Stromal cell of bone marrow (primary cell): ENCODE measurements around the gene TLDC2.
"Not testable (repeated sequence)": the region's sequence is repeated elsewhere in the genome, so short reads cannot be mapped to it uniquely, and the experiment has no call there.

ENCODE experiments used
- DNase-seq: peaks from one replicate; pipeline ENCODE4 v3.0.0-alpha.2; 2012; ENCODE audit warnings: low read depth

Gene TLDC2

DNA sequence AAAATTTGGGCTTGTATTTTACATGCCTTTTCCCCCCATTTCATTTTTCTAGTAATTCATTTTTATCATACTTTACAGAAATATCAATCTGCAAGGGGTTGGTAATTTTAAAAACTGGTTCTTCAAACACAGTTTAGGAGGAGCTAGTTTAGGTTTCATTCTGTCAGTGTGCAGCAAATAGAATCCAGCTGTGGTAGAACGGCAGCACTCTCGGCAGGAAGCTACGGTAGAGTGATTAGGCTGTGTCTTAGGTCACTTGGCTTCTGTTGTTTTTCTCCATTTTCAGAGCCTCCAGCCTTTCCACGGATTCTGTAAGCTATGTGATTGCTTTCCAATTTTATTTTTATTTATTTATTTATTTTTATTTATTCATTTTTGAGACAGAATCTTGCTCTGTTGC lies 32.7 kb downstream of the TLDC2 start:
- no peak for DNase-seq

DNA sequence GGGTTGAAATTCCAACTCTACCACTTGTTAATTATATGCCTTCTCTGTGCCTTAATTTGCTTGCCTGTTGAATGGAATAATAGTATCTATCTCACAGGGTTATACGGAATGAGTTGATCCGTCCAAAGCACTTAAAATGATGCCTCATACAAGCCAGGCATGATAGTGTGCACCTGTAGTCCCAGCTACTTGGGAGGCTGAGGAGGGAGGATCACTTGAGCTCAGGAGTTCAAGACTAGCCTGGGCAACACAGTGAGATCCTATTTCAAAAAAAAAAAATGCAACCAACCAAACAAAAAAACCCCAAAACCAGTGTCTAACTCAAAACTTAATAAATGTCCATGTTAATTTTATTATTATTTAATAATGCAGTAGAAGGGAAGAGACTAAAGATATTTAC lies 40.3 kb downstream of the TLDC2 start:
- DNase-seq, result no peak

DNA sequence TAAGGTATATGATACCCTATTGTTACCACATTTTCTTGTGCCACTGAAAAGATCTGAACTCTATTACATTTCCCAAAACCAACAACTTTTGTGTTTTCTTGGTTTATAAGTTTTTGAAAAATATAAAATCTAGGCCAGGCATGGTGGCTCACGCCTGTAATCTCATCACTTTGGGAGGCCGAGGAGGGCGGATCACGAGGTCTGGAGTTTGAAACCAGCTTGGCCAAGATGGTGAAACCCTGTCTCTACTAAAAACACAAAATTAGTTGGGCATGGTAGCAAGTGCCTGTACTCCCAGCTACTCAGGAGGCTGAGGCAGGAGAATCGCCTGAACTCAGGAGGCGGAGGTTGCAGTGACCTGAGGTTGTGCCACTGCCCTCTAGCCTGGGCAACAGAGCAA lies 41.3 kb downstream of the TLDC2 start:
- no peak for DNase-seq

DNA sequence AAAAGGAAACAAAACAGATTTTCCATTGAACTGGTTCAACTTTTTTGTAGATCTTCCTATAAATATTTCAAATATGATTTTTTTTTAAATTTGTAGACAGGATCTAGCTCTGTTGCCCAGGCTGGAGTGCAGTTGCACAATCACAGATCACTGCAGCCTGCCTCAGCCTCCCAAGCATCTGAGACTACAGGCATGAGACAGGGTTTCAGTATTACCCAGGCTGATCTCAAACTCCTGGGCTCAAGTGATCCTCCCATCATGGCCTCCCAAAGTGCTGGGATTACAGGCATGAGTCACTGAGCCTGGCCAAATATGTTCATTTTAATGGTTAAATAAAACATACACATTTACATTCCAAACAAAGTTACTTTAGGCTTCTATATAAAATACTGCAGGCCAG lies 42.0 kb downstream of the TLDC2 start:
- DNase-seq, result no peak

DNA sequence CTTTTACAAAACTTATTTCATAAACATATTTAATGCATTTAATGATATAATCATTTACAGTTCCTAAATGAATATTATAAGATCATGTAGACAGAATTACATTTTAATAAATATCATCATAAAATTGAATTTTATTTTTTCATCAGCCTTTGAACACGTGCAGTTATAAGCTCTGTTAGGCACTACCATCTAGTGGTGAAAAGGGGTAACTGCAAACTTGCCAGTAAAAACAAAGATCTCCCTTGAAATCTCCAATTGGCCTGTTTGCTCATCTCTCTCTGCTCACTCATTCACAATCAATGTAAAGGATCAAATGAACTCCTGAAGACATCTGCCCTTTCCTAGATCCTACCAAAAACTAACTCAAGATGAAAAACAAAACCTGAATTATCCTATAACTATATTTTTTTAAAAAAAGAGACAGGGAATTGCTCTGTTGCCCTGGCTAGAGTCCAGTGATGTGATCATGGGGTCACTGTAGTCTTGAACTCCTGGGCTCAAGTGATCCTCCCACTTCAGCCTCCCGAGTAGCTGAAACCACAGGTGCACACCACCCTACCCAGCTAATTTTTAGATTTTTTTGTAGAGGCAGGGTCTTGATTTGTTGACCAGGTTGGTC lies 43.9 kb downstream of the TLDC2 start:
- DNase-seq, result peak; percentile 61

DNA sequence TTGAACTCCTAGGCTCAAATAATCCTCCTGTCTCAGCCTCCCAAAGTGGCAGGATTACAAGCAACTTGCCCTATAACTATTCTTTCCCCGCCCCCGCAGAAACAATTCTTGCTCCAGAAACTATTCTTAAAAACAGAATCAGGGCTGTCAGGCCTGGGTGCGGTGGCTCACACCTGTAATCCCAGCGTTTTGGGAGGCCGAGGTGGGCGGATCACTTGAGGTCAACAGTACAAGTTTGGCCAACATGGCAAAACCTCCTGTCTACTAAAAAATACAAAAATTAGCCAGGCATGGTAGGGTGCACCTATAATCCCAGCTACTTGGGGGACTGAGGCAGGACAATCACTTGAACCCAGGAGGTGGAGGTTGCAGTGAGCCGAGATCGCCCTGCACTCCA lies 44.4 kb downstream of the TLDC2 start:
- DNase-seq, result no peak

DNA sequence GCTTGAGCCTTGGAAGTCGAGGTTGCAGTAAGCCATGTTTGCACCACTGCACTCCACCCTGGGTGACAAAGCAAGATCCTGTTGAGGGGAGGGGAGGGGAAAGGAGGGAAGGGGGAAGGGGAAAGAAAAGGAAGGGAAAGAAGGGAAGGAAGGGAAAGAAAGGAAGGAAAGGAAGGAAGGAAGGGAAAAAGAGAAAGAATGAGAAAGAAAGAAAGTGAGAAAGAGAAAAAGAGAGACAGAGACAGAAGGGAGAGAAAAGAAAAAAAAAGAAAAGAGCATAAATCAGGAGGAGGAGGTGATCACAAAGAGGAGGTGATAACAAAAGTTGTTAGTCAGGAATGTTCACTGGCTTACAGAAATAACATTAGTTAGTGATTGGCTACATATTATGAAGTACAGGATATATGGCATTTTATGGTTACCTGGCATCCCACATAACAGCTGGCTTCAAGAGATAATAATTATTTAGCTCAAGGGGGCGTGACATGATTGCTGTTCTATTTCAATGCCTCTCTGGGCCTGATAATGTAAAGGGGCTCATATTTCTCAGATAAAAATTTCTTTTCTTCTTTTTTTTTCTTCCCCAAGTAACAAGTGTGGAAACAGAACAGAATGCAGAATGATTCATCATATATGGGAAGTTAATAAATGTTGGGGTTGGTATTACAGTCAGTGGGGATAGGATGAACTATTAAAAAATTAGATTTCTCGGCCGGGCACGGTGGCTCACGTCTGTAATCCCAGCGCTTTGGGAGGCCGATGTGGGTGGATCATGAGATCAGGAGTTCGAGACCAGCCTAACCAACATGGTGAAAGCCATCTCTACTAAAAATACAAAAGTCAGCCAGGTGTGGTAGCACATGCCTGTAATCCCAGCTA lies 48.5 kb downstream of the TLDC2 start:
- no peak for DNase-seq

DNA sequence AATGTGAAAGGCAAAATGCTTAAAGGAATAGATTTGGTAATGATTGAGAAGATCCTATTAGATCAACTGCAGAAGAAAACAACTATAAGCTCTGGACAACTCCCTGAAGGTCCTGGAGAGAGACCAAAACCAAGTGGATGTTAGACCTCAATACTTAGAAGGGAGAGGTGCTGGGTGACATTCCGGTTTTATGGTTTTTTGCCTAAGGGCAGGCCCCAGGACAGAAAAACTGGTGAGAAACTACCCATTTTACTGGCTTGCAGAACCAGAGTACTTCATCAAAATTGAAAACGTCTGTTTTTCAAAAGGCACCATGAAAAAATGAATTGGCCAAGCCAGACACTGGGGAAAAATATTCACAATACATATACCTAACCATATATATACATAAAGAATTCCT lies 49.3 kb downstream of the TLDC2 start:
- DNase-seq, result no peak

DNA sequence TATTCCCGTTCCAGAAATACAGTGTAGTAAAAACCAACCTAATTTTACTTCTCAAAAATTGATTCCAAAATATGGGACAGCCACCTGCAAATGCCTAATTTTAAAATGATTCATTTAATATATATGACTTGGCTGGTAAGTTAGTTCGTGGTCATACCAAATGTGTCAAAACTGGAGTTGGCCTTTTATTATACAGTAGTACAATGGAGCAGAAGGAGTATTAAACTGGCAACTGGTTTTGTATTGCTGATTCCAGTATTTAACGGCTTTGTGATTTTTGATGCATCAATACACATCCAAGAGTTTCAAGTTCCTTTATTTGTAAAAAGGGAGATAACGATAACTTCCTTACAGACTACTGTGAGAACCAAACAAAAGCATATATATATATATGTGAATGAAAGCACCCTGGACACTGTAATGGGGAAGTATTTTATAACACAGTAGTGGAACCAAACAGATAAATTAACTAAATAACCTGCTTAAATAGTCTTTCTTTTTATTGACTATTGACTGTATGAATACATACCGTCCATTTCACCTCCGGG lies 50.8 kb downstream of the TLDC2 start:
- no peak for DNase-seq

DNA sequence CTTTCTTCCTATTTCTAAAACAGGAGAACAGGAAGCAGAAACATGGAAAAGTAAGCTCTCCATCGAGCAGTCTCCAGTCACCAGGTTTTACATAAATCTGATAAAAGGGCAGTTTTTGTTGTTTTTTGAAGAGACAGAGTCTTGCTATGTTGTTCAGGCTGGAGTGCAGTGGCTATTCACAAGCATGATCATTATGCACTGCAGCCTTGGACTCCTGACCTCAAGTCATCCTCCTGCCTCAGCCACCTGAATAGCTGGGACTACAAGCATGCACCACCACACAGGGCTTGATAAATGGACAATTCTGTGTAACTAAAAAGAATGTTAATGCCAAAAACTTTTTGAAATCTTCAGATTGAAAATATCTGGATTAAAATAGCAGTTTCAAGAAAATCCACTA lies 51.8 kb downstream of the TLDC2 start:
- DNase-seq, result no peak

DNA sequence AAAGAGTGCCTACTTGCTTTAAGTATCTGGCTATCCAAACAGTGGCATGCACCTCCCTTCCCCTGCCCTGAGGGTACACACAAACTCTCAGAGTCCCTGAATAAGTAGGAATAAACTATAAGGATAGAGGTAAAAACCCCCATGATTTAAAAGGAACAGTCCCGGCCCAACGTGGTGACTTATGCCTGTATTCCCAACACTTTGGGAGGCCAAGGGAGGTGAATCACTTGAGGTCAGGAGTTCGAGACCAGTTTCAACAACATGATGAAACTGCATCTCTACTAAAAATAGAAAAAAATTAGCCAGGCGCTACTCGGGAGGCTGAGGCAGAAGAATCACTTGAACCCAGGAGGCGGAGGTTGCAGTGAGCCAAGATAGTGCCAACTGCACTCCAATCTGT lies 53.4 kb downstream of the TLDC2 start:
- DNase-seq, result peak; percentile 66

DNA sequence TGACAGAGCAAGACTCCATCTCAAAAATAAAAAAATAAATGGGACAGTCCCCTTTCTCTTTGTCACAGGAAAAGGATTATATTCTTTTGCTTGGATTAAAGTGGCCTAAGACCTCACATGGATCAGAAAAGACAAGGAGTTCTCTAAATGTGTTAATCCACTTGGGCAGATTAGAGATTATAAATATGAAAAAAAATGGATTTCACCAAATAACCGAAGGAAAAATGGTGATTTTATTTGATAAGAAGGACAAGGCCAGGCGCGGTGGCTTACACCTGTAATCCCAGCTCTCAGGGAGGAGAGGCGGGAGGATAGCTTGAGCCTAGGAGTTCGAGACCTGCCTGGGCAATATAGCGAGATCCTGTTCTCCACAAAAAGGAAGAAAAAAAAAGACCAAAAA lies 53.8 kb downstream of the TLDC2 start:
- DNase-seq, result no peak

DNA sequence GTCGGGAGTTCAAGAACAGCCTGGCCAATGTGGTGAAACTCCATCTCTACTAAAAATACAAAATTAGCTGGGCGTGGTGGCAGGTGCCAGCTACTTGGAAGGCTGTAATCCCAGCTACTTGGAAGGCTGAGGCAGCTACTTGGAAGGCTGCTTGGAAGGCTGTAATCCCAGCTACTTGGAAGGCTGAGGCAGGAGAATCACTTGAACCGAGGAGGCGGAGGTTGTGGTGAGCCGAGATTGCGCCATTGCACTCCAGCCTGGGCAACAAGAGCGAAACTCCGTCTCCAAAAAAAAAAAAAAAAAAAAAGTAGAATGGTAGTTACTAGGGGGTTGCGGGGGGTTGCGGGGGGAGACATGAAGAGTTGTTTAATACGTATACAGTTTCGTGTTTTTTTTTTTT lies 56.1 kb downstream of the TLDC2 start:
- DNase-seq, result not testable (repeated sequence)

DNA sequence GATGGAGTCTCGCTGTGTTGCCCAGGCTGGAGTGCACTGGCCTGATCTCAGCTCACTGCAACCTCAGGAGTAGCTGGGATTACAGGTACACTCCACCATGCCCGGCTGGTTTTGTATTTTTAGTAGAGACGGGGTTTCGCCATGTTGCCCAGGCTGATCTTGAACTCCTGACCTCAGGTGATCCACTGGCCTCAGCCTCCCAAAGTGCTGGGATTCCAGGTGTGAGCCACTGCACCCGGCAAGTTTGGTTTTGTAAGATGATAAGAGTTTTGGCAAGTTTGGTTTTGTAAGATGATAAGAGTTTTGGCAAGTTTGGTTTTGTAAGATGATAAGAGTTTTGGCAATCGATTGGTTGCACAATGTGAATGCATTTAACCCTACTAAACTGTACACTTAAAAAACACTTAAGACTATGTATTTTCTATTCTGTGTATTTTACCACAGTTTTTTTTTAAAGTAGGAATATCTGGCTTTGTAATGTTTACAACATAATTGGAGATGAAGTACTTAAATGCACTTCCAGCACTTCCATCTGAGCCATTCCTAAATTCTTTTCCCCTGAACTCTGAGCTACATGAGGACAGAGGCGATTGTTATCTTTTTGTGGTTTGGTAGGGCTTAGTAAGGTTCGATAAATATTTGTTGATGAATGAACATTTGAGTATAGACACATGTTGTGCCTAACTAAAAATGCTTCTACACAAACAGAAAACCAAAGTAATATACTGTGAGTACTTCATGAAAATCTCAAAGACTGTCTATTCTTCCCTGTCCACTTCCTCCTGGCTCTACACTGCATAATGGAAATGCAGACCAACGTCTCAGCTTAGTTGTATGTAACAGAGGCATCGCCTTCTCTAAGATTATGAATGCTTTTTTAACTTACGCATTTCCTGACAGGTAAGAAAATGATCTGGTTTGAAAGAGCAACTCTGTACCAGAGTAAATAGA lies 56.8 kb downstream of the TLDC2 start:
- no peak for DNase-seq

DNA sequence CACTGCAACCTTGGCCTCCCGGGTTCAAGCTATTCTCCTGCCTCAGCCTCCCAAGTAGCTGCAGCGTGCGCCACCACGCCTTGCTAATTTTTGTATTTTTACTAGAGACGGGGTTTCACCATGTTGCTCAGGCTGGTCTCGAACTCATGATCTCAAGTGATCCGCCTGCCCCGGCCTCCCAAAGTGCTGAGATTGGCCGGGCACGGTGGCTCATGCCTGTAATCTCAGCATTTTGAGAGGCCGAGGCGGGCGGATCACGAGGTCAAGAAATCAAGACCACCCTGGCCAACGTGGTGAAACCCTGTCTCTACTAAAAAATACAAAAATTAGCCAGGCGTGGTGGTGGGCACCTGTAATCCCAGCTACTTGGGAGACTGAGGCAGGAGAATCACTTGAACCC lies 57.6 kb downstream of the TLDC2 start:
- not testable (repeated sequence) for DNase-seq

DNA sequence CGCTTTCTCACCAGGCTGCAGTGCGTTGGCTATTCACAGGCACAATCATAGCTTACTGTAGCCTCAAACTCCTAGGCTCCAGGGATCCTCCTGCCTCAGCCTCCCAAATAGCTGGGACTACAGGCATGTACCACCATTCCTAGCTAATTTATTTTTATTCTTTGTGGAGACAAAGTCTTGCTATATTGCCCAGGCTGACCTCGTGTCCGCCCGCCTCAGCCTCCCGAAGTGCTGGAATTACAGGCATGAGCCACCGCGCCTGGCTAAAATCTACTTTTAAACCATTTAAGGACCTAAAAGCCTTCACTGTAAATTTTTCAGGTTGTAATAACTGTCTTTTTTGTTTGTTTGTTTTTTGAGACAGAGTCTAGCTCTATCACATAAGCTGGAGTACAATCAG lies 60.4 kb downstream of the TLDC2 start:
- no peak for DNase-seq

DNA sequence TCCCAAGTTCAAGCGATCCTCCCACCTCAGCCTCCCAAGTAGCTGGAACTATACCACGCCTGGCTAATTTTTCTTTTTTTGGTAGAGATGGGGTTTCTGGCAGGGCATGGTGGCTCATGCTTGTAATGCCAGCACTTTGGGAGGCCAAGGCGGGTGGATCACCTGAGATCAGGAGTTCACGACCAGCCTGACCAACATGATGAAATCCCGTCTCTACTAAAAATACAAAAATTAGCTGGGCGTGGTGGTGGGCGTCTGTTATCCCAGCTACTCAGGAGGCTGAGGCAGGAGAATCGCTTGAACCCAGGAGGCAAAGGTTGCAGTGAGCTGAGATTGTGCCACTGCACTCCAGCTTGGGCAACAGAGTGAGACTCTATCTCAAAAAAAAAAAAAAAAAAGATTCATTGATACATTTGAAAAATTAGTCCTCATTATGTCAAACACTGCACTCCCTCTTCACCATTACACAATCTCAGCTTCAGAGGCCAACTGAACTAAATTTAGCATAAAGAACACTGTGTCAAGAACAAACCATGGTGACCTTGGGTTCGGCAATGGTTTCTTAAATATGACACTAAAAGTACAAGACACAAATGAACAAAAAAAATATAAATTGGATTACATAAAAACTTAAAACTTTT lies 60.9 kb downstream of the TLDC2 start:
- DNase-seq, result not testable (repeated sequence)

DNA sequence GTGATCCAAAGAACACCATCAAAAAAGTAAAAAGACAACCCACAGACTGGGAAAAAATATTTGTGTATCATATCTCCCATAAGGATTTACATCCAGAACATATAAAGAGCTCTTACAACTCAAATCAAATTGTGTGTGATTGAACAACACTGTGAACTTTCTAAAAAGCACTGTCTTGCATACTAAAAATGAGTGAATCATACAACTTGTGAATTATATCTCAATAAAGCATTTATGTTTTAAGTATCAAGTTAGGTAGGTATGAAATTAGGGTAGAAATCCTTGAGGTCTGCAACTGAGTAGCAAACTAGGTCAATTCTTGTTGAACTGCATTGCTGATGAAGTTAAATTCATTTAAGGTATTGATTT lies 61.4 kb downstream of the TLDC2 start:
- DNase-seq, result no peak

DNA sequence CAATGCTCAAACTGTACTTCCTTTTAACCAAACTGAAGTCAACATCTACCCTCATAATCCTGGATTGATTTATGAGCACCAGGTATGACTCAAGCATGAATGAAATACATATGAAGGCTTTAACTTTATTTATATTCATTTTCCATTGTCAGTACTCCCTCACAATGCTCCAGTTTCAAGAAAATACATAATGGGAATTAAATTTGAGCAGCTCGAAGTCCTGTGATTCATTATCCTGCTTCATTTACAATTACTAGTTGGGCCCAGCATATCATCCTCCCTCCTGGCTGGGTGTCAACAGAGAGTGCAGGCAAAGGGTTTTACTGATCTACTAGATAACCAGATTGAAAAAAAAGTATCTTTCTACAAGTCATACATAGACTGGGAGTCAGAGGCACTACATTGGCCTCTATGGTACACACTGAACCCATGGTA lies 65.5 kb downstream of the TLDC2 start:
- no peak for DNase-seq
